Mucosa of descending colon (tissue), 3 donors: ENCODE measurements around the gene TMEM135. TPM values are rescaled to one million over a fixed set of nuclear protein-coding genes. Genes with fewer than 3 reads are reported as not detected.
"Not testable (repeated sequence)": the region's sequence is repeated elsewhere in the genome, so short reads cannot be mapped to it uniquely, and the experiment has no call there.

Experiments
- ATAC-seq: fragments of 200-7000 bp; cut with Tn5 transposase; one replicate; pipeline ENCODE4 v1.9.1; 2020; ENCODE audit warnings: mild to moderate bottlenecking, moderate library complexity
- DNase-seq, 3 donors: peaks; one replicate each; pipeline ENCODE4 v3.0.0-alpha.2; 2020
- H3K36me3 ChIP-seq: fragments of 200-600 bp; one replicate; pipeline ENCODE4 v1.8.0; 2021; ENCODE audit warnings: low read depth, mild to moderate bottlenecking
- H3K4me1 ChIP-seq: fragments of 200-600 bp; one replicate; pipeline ENCODE4 v1.8.0; 2021; ENCODE audit warnings: low read depth, mild to moderate bottlenecking
- H3K4me3 ChIP-seq: fragments of 200-600 bp; one replicate; pipeline ENCODE4 v1.8.0; 2021; ENCODE audit warnings: mild to moderate bottlenecking
- H3K9me3 ChIP-seq: fragments of 200-600 bp; one replicate; pipeline ENCODE4 v1.8.0; 2021; ENCODE audit warnings: mild to moderate bottlenecking
- intact Hi-C, 2 donors: fragments of 100-400 bp; cut with DNase I in 1 of 2; cut with micrococcal nuclease in 1 of 2; formaldehyde crosslinking; loops; one replicate each; pipeline versions ENCODE4 v1.11.0 to v1.11.1; 2022; cut with DNase I, micrococcal nuclease
- total RNA-seq, 3 donors: library from RNA; stranded (reverse); fragmentation: NEBNext Ultra II Directional in 2 of 3; extraction: Animal tissue kit (Norgen Biotek cat#: 25700) in 2 of 3; gene quantifications; one replicate each; pipeline versions ENCODE4 v1.2.1 to v1.2.4, GENCODE V29; 2021 to 2023
- TF ChIP-seq, protein P1 (sequence below): fragments of 200-600 bp; IDR thresholded peaks from one replicate; pipeline ENCODE4 v1.8.0; 2022; ENCODE audit warnings: antibody characterized with exemption, mild to moderate bottlenecking
- donor health status: DM: no; HTN: no; CAD: no; lungs with moderate emphysema.
- donor health status: DM: no; HTN: no; CAD: no.
- donor health status: DM: no; HTN: yes; CAD: no.

TMEM135 gene
- total RNA-seq, 3 donors from 2014 or later = 32.8 to 37.6 (median 37.0) TPM

DNA sequence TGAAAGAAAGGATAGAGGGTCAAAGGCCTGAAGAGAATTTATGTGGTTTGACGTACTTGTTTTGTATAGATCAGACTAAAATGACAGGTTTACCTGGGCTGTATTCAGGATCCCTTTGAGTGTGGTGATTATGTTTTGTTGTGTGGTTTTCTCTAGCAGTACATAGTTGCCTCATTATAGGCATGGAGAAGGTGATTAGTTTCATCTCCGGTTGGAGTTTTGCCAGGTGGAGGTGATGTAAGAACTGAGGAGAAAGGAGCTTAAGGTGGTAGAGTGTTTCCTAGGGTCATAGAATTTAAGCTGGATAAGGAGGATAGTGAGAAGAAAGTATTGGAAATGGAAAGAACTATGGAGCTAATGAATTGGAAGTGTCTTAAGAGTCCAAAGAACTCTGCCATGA lies 229.0 kb downstream of the TMEM135 start:
- Histone ChIP-seq H3K4me1 (no peaks in the 10 kb centered on the region), H3K4me3 (no peak overlapping the region), H3K36me3 (no peaks in the 10 kb centered on the region), H3K9me3 (no peaks in the 10 kb centered on the region)
- TF ChIP-seq, protein P1, sequence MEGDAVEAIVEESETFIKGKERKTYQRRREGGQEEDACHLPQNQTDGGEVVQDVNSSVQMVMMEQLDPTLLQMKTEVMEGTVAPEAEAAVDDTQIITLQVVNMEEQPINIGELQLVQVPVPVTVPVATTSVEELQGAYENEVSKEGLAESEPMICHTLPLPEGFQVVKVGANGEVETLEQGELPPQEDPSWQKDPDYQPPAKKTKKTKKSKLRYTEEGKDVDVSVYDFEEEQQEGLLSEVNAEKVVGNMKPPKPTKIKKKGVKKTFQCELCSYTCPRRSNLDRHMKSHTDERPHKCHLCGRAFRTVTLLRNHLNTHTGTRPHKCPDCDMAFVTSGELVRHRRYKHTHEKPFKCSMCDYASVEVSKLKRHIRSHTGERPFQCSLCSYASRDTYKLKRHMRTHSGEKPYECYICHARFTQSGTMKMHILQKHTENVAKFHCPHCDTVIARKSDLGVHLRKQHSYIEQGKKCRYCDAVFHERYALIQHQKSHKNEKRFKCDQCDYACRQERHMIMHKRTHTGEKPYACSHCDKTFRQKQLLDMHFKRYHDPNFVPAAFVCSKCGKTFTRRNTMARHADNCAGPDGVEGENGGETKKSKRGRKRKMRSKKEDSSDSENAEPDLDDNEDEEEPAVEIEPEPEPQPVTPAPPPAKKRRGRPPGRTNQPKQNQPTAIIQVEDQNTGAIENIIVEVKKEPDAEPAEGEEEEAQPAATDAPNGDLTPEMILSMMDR = no peak
- no peak for DNase-seq
- no peak for ATAC-seq
- intact Hi-C loops = no loop called here

DNA sequence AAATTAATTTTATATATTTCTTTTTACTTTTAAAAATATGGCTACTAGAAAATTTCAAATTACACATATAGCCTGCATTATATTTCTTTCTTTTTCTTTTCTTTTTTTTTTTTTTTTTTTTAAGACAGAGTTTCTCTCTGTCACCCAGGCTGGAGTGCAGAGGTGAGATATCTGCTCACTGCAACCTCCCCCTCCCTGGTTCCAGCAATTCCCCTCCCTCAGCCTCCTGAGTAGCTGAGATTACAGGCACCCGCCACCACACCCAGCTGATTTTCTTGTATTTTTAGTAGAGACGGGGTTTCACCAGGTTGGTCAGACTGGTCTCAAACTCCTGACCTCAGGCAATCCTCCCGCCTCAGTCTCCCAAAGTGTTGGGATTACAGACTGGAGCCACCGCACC lies 234.2 kb downstream of the TMEM135 start:
- H3K4me1 ChIP-seq, DNase-seq, H3K36me3 ChIP-seq, H3K9me3 ChIP-seq, ATAC-seq, intact Hi-C loops, H3K4me3 ChIP-seq: not testable (repeated sequence)

DNA sequence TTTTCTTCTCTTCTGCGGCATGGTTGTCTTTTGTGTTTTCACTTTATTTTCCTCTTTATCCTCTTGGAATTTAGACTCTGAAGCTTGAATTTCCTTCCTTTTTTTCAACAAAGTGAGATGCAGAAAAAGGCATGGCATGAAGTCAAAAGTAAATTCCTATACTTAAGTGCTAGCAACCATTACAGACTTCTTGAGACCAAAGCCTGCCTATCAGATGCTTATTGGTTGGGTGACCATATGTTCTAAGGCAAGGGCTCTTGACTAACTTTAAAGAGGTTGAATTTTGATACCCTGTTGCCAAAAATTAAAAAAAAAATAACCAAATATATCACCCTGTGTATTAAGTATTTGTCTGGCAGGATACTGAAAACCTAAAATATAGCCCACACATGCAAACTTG lies 237.4 kb downstream of the TMEM135 start:
- intact Hi-C loops = no loop called here
- H3K4me1 ChIP-seq = no peaks in the 10 kb centered on the region
- H3K9me3 ChIP-seq = no peaks in the 10 kb centered on the region
- TF ChIP-seq, protein P1 = no peak
- H3K36me3 ChIP-seq = no peaks in the 10 kb centered on the region
- H3K4me3 ChIP-seq = no peak overlapping the region
- ATAC-seq (no peak), DNase-seq (no peak)

DNA sequence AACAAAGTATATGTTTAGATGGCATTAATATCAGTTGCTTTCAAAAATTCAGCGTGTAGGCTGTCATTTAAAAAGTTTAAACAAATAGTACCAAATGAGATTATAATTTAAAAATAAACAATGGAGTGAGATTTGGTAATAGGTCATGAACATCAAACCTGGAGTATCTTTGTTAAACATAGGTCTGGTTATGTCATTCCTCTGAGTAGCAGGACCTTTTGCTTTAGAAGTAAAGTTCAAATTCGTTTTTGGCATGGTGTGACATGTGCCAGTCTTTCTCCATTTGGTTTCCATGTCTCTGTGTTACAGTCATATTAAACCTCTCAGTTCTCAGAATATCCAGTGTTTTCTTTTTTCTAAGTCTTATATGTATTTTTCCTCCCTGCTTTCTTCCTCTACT lies 242.4 kb downstream of the TMEM135 start:
- no peaks in the 10 kb centered on the region for H3K4me1 ChIP-seq
- no peak for ATAC-seq
- intact Hi-C loops = loop anchor here in 1 of 2 donors (5.0 kb wide), 1 partner anchor 338 kb away; no protein-coding TSS in a partner anchor

DNA sequence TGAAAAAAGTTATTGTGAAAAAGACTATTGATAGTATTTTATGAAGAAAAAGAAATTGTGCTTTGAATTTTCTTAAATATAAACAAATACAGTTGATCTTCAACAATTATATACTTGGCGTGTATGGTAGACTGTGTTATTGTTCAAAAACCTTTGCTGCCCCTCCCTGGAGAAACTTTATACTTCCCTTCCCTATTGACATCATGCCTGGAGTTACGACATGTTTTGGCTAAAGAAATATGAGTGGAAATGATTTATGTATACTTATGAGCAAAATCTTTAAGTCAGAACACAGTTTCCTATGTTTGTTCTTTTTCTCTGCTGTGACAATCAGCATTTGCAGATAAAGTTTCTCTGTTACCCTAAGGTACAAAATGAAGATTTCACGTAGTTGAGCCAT lies 243.8 kb downstream of the TMEM135 start:
- H3K4me1 ChIP-seq = no peaks in the 10 kb centered on the region
- no peaks in the 10 kb centered on the region for H3K36me3 ChIP-seq
- intact Hi-C loops = loop anchor here in 1 of 2 donors (5.0 kb wide), 1 partner anchor 339 kb away; no protein-coding TSS in a partner anchor
- TF ChIP-seq, protein P1 = no peak
- ATAC-seq (no peak), DNase-seq (no peak)
- no peak overlapping the region for H3K4me3 ChIP-seq
- H3K9me3 ChIP-seq = no peaks in the 10 kb centered on the region

More for the DNA sequence above, 242.4 kb downstream of the TMEM135 start:
- DNase-seq = no peak
- no peak overlapping the region for H3K4me3 ChIP-seq
- no peaks in the 10 kb centered on the region for H3K36me3 ChIP-seq
- TF ChIP-seq, protein P1 = no peak
- no peaks in the 10 kb centered on the region for H3K9me3 ChIP-seq

DNA sequence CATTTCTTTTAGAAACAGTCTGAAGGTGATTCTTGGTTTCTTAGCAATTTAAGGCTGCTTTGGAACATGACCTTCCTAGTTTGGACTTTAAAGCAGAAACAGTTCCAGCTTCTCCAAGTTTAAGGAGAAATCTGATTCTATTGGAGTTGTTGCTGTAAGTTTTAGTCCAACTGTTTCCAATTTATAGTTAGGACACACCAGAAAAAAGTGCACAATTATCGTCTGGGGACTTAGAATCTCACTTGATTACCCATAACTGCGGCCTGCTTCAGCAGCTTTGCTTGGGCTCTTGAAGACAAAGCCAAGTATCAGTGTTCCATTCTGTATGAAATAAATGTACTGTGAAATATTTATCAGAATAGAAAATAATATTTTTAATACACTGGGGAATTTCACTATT lies 246.6 kb downstream of the TMEM135 start:
- DNase-seq (no peak), ATAC-seq (no peak)
- Histone ChIP-seq H3K36me3 (no peaks in the 10 kb centered on the region), H3K9me3 (no peaks in the 10 kb centered on the region), H3K4me3 (no peak overlapping the region), H3K4me1 (no peaks in the 10 kb centered on the region)
- TF ChIP-seq, protein P1 = no peak
- intact Hi-C loops = loop anchor here in 1 of 2 donors (5.0 kb wide), 1 partner anchor 342 kb away; no protein-coding TSS in a partner anchor

DNA sequence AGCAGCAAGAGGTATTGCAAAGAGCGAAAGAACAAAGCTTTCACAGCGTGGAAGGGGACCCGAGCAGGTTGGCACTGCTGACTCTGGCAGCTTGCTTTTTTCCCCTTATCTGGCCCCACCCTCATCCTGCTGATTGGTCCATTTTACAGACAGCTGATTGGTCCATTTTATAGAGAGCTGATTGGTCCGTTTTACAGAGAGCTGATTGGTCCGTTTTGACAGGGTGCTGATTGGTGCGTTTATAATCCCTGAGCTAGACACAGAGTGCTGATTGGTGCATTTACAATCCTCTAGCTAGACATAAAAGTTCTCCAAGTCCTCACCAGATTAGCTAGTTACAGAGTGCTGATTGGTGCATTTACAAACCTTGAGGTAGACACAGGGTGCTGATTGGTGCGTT lies 247.9 kb downstream of the TMEM135 start:
- H3K4me3 ChIP-seq, H3K36me3 ChIP-seq, ATAC-seq, intact Hi-C loops, DNase-seq, H3K9me3 ChIP-seq, H3K4me1 ChIP-seq: not testable (repeated sequence)
